Measurements from ENCODE around the gene SSTR3. TPM values are rescaled to one million over a fixed set of nuclear protein-coding genes. Genes with fewer than 3 reads are reported as not detected.

SSTR3 gene
- total RNA-seq, 2 donors from 2014 or later = not detected

DNA sequence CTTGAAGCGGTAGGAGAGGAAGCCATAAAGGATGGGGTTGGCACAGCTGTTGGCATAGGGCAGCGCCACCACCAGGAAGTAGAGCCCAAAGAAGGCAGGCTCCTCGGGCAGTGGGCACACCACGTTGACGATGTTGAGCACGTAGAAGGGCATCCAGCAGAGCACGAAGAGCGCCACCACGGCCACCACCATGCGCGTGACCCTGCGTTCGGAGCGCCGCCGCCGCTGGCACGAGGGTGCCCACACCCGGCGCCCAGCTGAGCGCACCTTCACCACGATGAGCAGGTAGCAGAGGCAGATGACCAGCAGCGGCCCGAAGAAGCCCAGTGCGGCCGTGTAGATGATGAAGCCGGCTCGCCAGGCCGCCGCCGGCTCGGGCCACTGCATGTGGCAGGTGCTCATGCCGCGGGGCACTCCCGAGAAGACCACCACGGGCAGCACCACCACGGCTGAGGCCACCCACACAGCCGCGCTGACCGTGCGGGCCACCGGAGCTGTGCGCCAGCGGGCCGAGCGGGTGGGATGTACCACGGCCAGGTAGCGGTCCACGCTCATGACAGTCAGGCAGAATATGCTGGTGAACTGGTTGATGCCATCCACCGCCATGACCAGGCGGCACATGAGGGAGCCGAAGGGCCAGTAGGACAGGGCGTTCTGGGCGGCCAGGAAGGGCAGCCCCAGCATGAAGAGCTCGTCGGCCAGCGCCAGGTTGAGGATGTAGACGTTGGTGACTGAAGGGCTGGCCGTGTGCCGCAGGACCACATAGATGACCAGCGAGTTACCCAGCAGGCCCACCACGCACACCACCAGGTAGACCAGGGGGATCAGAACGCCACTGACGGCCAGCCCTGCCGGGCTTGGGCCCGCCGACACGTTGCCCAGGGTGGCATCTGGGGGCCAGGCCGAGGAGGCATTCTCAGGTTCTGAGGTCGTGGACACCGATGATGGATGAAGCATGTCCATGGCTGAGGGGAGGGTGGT, 5.1 kb downstream of the SSTR3 start:
- TF ChIP-seq, protein P1, sequence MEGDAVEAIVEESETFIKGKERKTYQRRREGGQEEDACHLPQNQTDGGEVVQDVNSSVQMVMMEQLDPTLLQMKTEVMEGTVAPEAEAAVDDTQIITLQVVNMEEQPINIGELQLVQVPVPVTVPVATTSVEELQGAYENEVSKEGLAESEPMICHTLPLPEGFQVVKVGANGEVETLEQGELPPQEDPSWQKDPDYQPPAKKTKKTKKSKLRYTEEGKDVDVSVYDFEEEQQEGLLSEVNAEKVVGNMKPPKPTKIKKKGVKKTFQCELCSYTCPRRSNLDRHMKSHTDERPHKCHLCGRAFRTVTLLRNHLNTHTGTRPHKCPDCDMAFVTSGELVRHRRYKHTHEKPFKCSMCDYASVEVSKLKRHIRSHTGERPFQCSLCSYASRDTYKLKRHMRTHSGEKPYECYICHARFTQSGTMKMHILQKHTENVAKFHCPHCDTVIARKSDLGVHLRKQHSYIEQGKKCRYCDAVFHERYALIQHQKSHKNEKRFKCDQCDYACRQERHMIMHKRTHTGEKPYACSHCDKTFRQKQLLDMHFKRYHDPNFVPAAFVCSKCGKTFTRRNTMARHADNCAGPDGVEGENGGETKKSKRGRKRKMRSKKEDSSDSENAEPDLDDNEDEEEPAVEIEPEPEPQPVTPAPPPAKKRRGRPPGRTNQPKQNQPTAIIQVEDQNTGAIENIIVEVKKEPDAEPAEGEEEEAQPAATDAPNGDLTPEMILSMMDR (IDR thresholded peaks at IDR 0.05) = no peak
- Histone ChIP-seq H3K4me1 (no peaks in the 10 kb centered on the region), H3K4me3 (no peak overlapping the region), H3K9me3 (no peaks in the 10 kb centered on the region), H3K27ac (no peak overlapping the region), H3K36me3 (no peaks in the 10 kb centered on the region), H3K27me3 (no peaks in the 10 kb centered on the region)
- no peak for DNase-seq (ENCODE audit: low spot score)

DNA sequence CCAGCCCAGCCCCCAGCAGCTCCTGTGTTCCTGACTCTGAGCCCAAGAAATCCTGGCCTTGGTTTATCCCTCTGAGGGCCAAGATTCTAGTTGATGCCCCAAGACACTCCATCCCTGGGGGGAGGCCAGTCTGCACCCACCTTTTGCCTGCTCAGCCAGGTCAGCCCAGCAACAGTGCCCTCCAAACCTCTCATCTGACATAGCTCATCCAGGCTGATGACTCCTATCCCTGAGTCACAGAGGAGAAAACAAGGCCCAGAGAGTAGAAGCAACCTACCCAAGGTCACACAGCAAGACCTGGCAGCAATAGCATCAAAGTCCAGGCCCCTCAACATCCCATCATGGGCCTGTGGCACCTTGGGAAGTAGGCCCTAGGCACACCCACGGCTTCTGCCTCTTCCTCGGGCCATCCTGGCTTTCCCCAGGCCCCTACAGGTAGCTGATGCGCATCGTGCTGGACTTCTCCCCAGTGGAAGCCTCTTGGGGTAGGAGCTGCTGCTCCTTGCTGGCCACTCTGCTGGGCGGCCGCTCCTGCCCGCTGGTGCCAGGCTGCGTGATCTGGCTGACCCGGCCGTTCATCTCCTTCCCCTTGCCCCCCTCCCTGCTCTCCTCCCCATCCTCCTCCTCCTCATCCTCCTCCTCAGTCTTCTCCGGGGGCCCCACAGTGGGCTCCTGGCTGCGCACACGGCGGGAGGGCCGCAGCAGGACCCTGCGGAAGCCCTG, 6.0 kb downstream of the SSTR3 start:
- no peaks in the 10 kb centered on the region for H3K9me3 ChIP-seq
- DNase-seq (ENCODE audit: low spot score) = no peak

DNA sequence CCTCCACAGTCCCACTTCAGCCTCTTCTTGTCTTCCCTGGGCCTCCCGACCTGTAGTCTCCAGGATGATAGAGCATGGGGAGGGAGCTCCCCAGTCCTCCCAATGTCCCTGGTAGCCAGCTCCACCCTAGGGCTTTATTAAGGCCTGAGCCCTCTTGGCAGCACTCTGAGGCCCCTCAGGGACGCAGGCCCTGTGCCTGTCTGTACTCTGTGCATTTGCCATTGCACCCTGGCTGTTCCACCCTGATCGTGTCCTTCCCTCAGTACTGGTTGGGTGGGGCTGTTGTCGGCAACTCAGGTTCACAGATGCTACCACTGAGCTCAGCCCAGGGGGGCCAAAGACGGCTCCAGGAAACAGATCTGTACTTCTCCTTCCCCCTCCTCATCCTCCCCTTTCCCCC, 7.2 kb downstream of the SSTR3 start:
- H3K4me3 ChIP-seq = no peak overlapping the region
- no peaks in the 10 kb centered on the region for H3K27me3 ChIP-seq
- no peaks in the 10 kb centered on the region for H3K4me1 ChIP-seq
- TF ChIP-seq, protein P1 (IDR thresholded peaks at IDR 0.05) = no peak
- no peaks in the 10 kb centered on the region for H3K36me3 ChIP-seq
- no peaks in the 10 kb centered on the region for H3K9me3 ChIP-seq
- no peak overlapping the region for H3K27ac ChIP-seq
- no peak for DNase-seq (ENCODE audit: low spot score)

More for the DNA sequence above, 6.0 kb downstream of the SSTR3 start:
- no peaks in the 10 kb centered on the region for H3K27me3 ChIP-seq
- H3K36me3 ChIP-seq = no peaks in the 10 kb centered on the region
- TF ChIP-seq, protein P1 (IDR thresholded peaks at IDR 0.05) = no peak
- H3K4me3 ChIP-seq = no peak overlapping the region
- no peaks in the 10 kb centered on the region for H3K4me1 ChIP-seq
- H3K27ac ChIP-seq = no peak overlapping the region

DNA sequence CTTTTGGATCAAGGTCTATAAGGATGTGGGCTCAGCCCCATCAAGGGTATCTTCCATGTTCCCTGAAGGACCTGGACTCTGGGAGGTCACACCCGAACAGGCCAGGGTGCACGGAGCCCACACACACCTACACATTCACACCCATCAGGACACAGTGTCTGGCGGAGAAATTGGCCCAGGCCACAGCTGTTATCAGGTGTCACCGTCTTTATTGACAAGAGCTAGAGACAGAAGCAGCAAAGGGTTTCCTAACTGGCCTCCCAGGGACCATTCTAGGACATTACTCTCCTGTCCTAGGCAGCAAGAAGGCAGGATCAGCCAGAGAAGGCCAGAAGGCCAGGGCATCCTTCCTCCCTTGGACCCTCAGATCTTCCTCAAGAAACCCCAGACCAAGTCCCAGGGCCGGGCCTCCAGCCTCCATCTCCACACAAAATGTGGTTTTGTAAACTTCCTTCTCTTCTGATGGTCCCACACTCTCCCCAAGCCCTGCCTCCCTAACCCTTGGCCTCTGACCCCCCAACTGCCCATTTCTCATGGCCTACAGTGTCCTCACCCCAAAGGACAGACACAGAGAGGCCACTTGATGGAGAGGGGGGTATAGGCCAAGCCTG, 8.1 kb downstream of the SSTR3 start:
- H3K27ac ChIP-seq = no peak overlapping the region
- no peaks in the 10 kb centered on the region for H3K27me3 ChIP-seq
- H3K4me3 ChIP-seq = no peak overlapping the region
- no peak for DNase-seq (ENCODE audit: low spot score)
- no peaks in the 10 kb centered on the region for H3K36me3 ChIP-seq
- TF ChIP-seq, protein P1 (IDR thresholded peaks at IDR 0.05) = no peak
- no peaks in the 10 kb centered on the region for H3K9me3 ChIP-seq
- peaks cover 0 to 6% of the 10 kb centered on the region in 2 donors for H3K4me1 ChIP-seq

DNA sequence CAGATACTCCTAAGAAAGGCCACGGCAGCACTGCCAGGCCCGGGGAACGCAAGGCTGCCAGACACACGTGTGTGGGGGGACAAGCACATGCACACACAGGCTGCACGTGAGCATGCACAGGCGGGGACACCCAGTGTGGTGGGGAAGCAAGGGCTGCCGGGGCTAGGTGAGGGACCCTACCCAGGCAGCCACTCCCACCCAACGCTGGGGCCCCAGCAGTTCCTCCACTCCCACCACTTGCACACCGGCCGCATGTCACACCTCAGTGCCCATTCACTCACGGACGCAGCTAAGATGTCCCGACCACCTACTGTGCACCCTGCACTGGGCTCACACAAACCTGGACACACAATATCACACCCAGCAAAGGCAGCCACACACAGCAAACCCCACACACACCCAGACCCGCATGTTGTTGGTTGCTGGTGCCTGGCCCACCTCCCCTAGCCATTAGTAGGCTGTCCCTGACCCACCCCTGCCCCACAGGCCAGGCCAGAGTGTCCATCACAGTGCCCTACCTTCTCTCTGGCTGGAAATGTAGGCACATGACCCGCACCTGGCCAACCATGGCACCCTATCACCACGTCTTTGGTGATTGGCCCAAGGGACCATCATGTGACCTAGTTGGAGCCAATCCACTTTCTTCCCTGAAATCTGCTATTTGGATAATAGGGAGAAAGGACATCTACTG, 8.8 kb downstream of the SSTR3 start:
- TF ChIP-seq, protein P1 (IDR thresholded peaks at IDR 0.05) = no peak
- DNase-seq (ENCODE audit: low spot score) = no peak
- no peak overlapping the region for H3K4me3 ChIP-seq

More for the DNA sequence above, 8.8 kb downstream of the SSTR3 start:
- Histone ChIP-seq H3K4me1 (peaks cover 0 to 11% of the 10 kb centered on the region in 2 donors), H3K27ac (no peak overlapping the region), H3K9me3 (no peaks in the 10 kb centered on the region), H3K27me3 (no peaks in the 10 kb centered on the region), H3K36me3 (no peaks in the 10 kb centered on the region)
